GM12865 (cell line): ENCODE data around the gene AP1B1.
"Not testable (repeated sequence)": the region's sequence is repeated elsewhere in the genome, so short reads cannot be mapped to it uniquely, and the experiment has no call there.

Experiments used
- DNase-seq: peaks from one replicate; pipeline ENCODE4 v3.0.0; 2010; ENCODE audit warnings: low read depth
- H3K4me3 ChIP-seq: 2 replicates; pipeline ENCODE4 v1.5.1; 2011; ENCODE audit warnings: mild to moderate bottlenecking, low read depth, low read length, control low read depth
- TF ChIP-seq, protein P1 (sequence below): IDR thresholded peaks from 2 replicates; pipeline ENCODE4 v1.5.1; 2011; ENCODE audit warnings: low read length, control low read depth, low read depth, inconsistent platforms; ENCODE audit not compliant: insufficient read depth; ENCODE audit errors: missing control alignments

AP1B1 gene

DNA sequence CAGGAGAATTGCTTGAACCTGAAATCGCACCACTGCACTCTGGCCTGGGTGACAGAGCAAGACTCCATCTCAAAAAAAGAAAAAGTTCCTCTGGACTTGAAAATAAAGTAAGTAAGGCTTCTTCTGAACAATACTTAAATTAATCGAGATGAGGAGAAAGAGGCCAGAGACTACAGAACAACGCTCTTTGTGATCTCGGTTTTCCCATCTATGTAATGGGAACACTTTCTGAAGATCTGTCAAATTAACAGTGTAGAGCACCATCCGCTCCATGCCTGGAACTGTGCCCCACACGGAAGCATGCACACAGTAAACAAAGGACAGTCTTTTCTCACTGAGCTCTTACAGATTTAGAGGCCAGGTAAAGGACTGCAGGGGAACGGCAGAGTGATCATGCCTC, 9.1 kb downstream of the AP1B1 start:
- DNase-seq: no peak
- TF ChIP-seq, protein P1, sequence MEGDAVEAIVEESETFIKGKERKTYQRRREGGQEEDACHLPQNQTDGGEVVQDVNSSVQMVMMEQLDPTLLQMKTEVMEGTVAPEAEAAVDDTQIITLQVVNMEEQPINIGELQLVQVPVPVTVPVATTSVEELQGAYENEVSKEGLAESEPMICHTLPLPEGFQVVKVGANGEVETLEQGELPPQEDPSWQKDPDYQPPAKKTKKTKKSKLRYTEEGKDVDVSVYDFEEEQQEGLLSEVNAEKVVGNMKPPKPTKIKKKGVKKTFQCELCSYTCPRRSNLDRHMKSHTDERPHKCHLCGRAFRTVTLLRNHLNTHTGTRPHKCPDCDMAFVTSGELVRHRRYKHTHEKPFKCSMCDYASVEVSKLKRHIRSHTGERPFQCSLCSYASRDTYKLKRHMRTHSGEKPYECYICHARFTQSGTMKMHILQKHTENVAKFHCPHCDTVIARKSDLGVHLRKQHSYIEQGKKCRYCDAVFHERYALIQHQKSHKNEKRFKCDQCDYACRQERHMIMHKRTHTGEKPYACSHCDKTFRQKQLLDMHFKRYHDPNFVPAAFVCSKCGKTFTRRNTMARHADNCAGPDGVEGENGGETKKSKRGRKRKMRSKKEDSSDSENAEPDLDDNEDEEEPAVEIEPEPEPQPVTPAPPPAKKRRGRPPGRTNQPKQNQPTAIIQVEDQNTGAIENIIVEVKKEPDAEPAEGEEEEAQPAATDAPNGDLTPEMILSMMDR: no peak
- H3K4me3 ChIP-seq: no peak overlapping the region

DNA sequence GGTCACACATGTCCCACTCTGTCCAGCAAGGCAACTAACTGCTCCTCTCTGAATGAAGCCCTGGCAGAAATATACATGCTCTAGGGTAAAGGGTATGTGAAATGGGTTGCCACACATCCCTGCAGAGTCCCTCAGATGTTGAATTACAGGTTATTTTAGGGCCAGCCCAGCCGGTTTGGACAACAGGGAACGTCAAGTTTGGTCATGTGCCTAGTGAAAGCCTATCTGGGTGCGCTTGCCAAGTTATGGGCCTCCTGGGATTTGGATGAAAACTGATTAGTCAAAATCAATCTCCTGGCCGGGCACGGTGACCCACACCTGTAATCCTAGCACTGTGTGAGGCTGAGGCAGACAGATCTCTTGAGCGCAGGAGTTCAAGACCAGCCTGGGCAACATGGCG, 10.4 kb downstream of the AP1B1 start:
- TF ChIP-seq, protein P1: no peak
- no peak for DNase-seq
- no peak overlapping the region for H3K4me3 ChIP-seq

DNA sequence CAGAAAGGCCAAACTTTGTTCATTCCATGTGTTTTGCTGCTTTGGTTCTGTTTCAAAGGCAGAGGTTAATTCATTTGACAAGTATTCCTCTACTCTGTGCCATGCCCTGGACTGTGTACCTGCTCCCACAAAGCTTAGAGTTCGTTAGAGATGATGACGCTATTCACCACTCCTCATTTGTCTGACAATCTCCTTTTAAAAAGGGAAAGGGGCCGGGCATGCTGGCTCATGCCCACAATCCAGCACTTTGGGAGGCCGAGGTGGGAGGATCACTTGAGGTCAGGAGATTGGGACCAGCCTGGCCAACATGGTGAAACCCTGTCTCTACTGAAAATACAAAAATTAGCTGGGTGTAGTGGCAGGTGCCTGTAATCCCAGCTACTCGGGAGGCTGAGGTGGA, 11.7 kb downstream of the AP1B1 start:
- not testable (repeated sequence) for DNase-seq, H3K4me3 ChIP-seq

DNA sequence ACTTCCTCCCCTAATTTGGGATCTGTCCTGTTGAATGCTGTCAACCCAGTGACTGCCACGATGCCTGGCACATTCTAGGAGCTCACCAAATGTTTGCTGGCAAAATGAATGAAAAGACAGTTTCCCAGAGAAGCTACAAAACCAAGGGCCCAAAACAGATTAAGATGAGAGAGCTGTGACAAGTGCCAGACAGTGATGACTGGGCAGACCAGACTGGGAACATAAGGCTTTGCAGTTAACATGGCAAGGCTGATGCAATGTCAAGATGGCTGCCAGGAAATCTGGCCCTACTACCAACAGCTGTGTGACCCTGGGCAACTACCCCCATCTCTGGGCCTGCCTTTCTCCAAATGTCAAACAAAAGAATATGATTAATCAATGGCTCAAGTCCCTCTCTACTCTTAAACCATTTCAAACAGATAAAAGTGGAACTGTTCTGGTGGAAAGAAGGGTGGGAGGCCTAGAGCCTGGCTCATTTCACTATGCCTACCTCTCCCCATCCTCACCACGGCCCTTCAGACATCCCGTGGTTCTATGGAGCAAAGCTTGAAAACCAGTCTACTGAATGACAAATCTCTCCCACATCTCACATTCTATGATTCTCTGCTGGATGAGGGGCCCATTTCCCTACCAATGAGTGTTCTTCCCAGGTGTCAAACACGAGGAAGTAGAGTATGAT, 12.8 kb downstream of the AP1B1 start:
- H3K4me3 ChIP-seq: no peak overlapping the region
- TF ChIP-seq, protein P1: no peak
- DNase-seq: no peak

DNA sequence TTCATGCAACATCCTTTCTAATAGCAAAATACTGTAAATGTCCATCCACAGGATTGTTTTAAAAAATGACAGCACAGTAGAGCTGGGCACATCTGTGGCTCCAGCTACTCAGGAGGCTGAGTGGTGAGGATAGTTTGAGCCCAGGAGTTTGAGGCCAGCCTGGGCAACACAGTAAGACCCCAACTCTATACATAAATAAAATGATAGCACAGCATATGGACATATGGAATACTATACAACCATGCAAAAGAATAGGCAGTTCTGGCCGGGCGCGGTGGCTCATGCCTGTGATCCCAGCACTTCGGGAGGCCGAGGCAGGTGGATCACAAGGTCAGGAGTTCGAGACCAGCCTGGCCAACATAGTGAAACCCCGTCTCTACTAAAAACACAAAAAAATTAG, 13.6 kb downstream of the AP1B1 start:
- not testable (repeated sequence) for H3K4me3 ChIP-seq, DNase-seq

DNA sequence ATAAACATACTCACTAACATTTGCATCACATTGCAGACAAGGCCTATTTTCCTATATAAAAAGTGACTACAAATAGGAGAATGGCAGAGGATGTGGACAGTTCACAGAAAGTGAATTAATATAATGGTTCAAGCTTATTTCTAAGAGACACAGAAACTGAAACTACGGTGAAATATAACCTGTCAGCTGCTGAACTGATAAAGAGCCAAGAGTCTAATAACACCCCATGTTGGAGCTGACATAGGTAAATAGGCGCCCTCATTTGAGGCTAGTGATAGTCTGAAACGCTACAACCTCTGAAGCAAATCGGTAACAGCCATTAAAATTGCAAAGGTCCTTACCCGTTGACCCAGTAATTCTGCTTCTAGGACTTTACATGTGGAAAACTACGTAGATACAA, 14.0 kb downstream of the AP1B1 start:
- DNase-seq: no peak
- H3K4me3 ChIP-seq: no peak overlapping the region
- TF ChIP-seq, protein P1: no peak

DNA sequence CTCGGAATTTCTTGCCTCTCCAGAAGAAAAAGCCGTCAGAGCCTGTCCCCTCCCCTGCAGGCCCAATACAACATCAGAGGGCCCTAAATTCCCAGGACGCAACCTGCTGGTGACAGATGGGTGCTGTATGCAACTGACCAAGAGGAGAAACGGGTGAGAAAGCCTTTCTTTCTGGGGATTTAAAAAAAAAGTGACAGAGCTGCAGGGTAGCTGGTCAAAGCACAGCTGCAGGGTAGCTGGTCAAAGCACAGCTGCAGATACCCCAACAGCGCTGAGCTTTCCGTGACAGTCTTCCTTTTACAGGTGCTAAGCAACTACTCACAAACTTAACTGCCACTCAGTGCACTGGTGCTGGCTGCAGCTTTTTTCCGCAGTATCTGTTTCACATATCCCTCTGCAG, 17.8 kb downstream of the AP1B1 start:
- DNase-seq: no peak
- TF ChIP-seq, protein P1: no peak
- H3K4me3 ChIP-seq: no peak overlapping the region

DNA sequence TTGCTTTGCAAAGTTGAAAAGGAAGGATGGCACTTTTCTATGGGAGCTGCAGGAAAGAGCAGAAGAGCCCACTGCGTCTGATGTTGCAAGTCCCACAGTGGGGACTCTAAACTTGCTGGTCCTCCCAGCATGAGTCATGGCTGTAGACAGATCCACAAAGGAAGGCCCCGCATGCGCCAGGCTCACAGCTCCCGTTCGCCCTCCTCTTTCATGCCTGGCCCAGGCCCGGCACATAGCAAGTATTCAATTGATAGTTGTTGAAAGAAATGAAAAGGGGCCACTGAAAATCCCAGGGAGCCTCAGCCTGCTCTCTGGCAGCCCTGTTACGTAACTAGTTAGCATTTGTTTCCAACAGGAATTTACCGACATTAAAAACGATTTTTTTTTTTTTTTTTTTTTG, 18.9 kb downstream of the AP1B1 start:
- no peak for DNase-seq
- H3K4me3 ChIP-seq: no peak overlapping the region
- TF ChIP-seq, protein P1: no peak
